Measurements from ENCODE around the gene EZH2.

GRCh38 chr7:148772297-148773089 lies 111.6 kb downstream of the EZH2 start:
- no peak for TF ChIP-seq BACH2 (CRISPR knock-in tag; IDR thresholded peaks at IDR 0.05; ENCODE audit: borderline replicate concordance)
- TF ChIP-seq ZNF565 (CRISPR knock-in tag; conservative IDR thresholded peaks at IDR 0.05; ENCODE audit: low read depth), result no peak
- no peak for TF ChIP-seq PATZ1 (CRISPR knock-in tag; IDR thresholded peaks at IDR 0.05; ENCODE audit: borderline replicate concordance)
- TF ChIP-seq ZNF8 (CRISPR knock-in tag; IDR thresholded peaks at IDR 0.05), result no peak; the same call in 1 of the 2 replicates
- no peak for TF ChIP-seq ZFP30 (CRISPR knock-in tag; IDR thresholded peaks at IDR 0.05)
- TF ChIP-seq ESRRG (CRISPR knock-in tag; IDR thresholded peaks at IDR 0.05), result no peak
- TF ChIP-seq, protein P1, sequence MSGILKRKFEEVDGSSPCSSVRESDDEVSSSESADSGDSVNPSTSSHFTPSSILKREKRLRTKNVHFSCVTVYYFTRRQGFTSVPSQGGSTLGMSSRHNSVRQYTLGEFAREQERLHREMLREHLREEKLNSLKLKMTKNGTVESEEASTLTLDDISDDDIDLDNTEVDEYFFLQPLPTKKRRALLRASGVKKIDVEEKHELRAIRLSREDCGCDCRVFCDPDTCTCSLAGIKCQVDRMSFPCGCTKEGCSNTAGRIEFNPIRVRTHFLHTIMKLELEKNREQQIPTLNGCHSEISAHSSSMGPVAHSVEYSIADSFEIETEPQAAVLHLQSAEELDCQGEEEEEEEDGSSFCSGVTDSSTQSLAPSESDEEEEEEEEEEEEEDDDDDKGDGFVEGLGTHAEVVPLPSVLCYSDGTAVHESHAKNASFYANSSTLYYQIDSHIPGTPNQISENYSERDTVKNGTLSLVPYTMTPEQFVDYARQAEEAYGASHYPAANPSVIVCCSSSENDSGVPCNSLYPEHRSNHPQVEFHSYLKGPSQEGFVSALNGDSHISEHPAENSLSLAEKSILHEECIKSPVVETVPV (CRISPR knock-in tag; IDR thresholded peaks at IDR 0.05), result no peak

All from SK-N-SH treated with all-trans-retinoic acid at 6 μM for 48 hours (cell line).